OCI-LY1 (cell line): Measurements from ENCODE around the gene SYCP1.

Experiments used
- H2AFZ ChIP-seq: fragments of 200-600 bp; sonication (generic), shearing (Covaris generic); 2 replicates; pipeline ENCODE4 v1.6.0; 2014; ENCODE audit warnings: antibody characterized with exemption, mild to moderate bottlenecking, low read length
- H3F3A ChIP-seq: fragments of 200-600 bp; sonication (generic), shearing (Covaris generic); 2 replicates; pipeline ENCODE4 v1.6.0; 2014; ENCODE audit warnings: mild to moderate bottlenecking, antibody characterized with exemption, low read length, moderate library complexity; ENCODE audit not compliant: insufficient read depth
- H3K27ac ChIP-seq: fragments of 200-600 bp; sonication (generic); 2 replicates; pipeline ENCODE4 v1.5.1; 2014; ENCODE audit warnings: low read length, mixed run types, mild to moderate bottlenecking, low read depth; ENCODE audit not compliant: poor library complexity, severe bottlenecking
- H3K27me3 ChIP-seq: fragments of 200-600 bp; sonication (generic); 2 replicates; pipeline ENCODE4 v1.6.0; 2014; ENCODE audit warnings: antibody characterized with exemption, mild to moderate bottlenecking, low read length, moderate library complexity; ENCODE audit not compliant: insufficient read depth
- H3K36me3 ChIP-seq: fragments of 200-600 bp; sonication (generic); 2 replicates; pipeline ENCODE4 v1.6.1; 2014; ENCODE audit warnings: mild to moderate bottlenecking, antibody characterized with exemption, low read length, moderate library complexity, mixed read lengths; ENCODE audit not compliant: insufficient read depth
- H3K4me1 ChIP-seq: fragments of 200-600 bp; sonication (generic); 2 replicates; pipeline ENCODE4 v1.5.1; 2014; ENCODE audit warnings: mild to moderate bottlenecking, low read length, moderate library complexity; ENCODE audit not compliant: insufficient read depth, severe bottlenecking
- H3K4me2 ChIP-seq: fragments of 200-600 bp; sonication (generic), shearing (Covaris generic); 2 replicates; pipeline ENCODE4 v1.6.1; 2014; ENCODE audit warnings: low read length
- H3K4me3 ChIP-seq: fragments of 200-600 bp; sonication (generic); 2 replicates; pipeline ENCODE4 v1.5.1; 2014; ENCODE audit warnings: low read length, low read depth, mild to moderate bottlenecking, mixed read lengths; ENCODE audit not compliant: poor library complexity, severe bottlenecking
- H3K79me2 ChIP-seq: fragments of 200-600 bp; shearing (Covaris generic); 2 replicates; pipeline ENCODE4 v1.6.1; 2016; ENCODE audit warnings: mixed run types, low read length, mixed read lengths; ENCODE audit not compliant: insufficient read depth
- H3K9ac ChIP-seq: fragments of 200-600 bp; sonication (generic), shearing (Covaris generic); 2 replicates; pipeline ENCODE4 v1.6.1; 2014; ENCODE audit warnings: mild to moderate bottlenecking, low read length, mixed read lengths
- H3K9me2 ChIP-seq: fragments of 200-600 bp; sonication (generic), shearing (Covaris generic); 2 replicates; pipeline ENCODE4 v1.6.1; 2014; ENCODE audit warnings: low read depth, mild to moderate bottlenecking, low read length, mixed read lengths
- H3K9me3 ChIP-seq: fragments of 200-600 bp; shearing (Covaris generic); 2 replicates; pipeline ENCODE4 v1.6.1; 2014; ENCODE audit warnings: low read length, mixed read lengths
- H4K20me1 ChIP-seq: fragments of 200-600 bp; sonication (generic), shearing (Covaris generic); 2 replicates; pipeline ENCODE4 v1.6.0; 2016; ENCODE audit warnings: mild to moderate bottlenecking, low read length; ENCODE audit not compliant: insufficient read depth
- EZH2 ChIP-seq: fragments of 200-600 bp; sonication (generic), shearing (Covaris generic); IDR thresholded peaks from 2 replicates; pipeline ENCODE4 v1.8.0; 2017; ENCODE audit warnings: borderline replicate concordance, mixed run types, mild to moderate bottlenecking, antibody characterized with exemption, low read length, moderate library complexity, mixed read lengths
- TF ChIP-seq, protein P1 (sequence below): fragments of 200-600 bp; sonication (generic), shearing (Covaris generic); IDR thresholded peaks from 2 replicates; pipeline ENCODE4 v1.5.1; 2017; ENCODE audit warnings: mild to moderate bottlenecking, antibody characterized with exemption, low read length, moderate library complexity, mixed read lengths

The SYCP1 gene

DNA sequence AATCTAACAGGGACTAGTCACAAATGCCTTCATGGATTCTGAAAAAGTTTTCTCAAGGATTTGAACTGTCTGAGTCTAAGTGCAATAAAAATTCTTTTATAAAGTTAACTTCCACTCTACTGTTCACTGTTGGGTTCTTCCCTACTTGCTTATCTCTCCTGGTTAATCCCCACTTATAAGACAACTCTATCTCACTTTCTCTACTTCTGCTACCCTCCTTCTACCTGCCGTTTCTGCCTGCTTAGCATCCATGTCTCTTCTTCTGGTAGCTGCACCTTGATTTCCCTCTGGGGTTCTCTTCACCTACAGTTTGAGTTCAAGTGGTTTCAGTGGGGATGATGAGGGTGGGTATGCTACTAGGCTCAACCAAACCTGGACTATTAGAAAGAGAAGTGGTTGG is 181.0 kb downstream of the SYCP1 start:
- TF ChIP-seq, protein P1, sequence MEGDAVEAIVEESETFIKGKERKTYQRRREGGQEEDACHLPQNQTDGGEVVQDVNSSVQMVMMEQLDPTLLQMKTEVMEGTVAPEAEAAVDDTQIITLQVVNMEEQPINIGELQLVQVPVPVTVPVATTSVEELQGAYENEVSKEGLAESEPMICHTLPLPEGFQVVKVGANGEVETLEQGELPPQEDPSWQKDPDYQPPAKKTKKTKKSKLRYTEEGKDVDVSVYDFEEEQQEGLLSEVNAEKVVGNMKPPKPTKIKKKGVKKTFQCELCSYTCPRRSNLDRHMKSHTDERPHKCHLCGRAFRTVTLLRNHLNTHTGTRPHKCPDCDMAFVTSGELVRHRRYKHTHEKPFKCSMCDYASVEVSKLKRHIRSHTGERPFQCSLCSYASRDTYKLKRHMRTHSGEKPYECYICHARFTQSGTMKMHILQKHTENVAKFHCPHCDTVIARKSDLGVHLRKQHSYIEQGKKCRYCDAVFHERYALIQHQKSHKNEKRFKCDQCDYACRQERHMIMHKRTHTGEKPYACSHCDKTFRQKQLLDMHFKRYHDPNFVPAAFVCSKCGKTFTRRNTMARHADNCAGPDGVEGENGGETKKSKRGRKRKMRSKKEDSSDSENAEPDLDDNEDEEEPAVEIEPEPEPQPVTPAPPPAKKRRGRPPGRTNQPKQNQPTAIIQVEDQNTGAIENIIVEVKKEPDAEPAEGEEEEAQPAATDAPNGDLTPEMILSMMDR, result no peak
- TF ChIP-seq EZH2, result no peak
- H3K36me3 ChIP-seq, result no peaks in the 10 kb centered on the region
- no peak overlapping the region for H3K4me2 ChIP-seq

DNA sequence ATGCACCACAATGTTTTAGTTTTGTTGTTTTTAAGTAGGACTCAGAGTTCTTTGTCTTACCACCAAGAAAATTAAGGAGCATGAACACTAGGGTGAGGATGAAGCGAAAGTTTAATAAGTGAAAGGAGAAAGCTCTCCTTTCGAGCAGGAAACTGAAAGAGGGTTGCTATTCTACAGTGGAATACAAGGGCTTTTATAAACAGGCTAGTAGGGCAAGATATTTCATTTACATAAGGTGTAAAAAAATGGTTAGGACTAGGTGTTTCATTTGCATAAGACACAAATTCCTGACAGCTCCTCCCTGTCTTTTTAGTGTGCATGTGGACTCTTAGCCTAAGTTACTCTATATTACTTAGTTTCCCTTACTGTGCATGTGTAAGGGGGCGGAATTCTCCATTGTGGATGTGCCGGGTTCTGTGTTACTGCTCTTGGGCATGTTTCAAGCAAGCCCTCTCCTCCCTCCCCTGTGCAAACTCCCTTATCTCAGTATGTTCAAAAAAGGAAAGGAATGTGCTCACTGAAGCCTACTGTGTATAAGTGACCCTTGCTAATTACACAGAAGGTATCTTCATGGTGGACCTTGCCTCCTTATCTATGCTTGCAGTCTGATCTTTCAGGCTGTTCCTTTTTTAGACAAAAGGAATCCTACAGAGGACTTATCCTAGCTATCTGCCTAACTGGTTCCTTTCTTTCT is 182.3 kb downstream of the SYCP1 start:
- Histone ChIP-seq H3K9me3 (no peaks in the 10 kb centered on the region), H3K27ac (no peak overlapping the region), H3K27me3 (no peaks in the 10 kb centered on the region), H3K36me3 (no peaks in the 10 kb centered on the region), H3F3A (no peaks in the 10 kb centered on the region), H3K79me2 (no peaks in the 10 kb centered on the region), H3K4me3 (no peak overlapping the region), H3K4me1 (no peaks in the 10 kb centered on the region), H3K9ac (no peak overlapping the region), H3K9me2 (no peaks in the 10 kb centered on the region), H2AFZ (no peak overlapping the region), H4K20me1 (no peaks in the 10 kb centered on the region), H3K4me2 (no peak overlapping the region)
- TF ChIP-seq, protein P1, result no peak
- no peak for TF ChIP-seq EZH2

More for the DNA sequence above, 181.0 kb downstream of the SYCP1 start:
- no peak overlapping the region for H3K4me3 ChIP-seq
- no peaks in the 10 kb centered on the region for H3K79me2 ChIP-seq
- H3F3A ChIP-seq, result no peaks in the 10 kb centered on the region
- no peak overlapping the region for H2AFZ ChIP-seq
- no peaks in the 10 kb centered on the region for H3K9me3 ChIP-seq
- H3K9me2 ChIP-seq, result no peaks in the 10 kb centered on the region
- no peak overlapping the region for H3K9ac ChIP-seq
- no peaks in the 10 kb centered on the region for H3K4me1 ChIP-seq
- no peaks in the 10 kb centered on the region for H3K27me3 ChIP-seq
- H3K27ac ChIP-seq, result no peak overlapping the region
- no peaks in the 10 kb centered on the region for H4K20me1 ChIP-seq

DNA sequence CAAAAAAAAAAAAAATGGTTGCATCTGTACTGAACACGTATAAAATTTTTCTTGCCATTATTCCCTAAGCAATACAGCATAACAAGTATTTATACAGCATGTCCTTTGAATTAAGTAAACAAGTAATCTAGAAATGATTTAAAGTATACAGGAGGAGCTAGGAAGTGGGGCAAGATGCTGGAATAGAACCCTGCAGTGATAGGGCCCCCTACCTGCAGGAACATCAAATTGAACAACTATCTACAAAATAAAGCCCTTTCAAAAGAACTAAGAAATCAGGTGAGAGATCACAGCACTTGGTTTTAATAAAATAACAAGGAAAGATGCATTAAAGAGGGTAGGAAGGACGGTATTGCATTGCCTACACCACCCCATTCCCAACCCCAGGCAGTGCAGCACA is 185.8 kb downstream of the SYCP1 start:
- Histone ChIP-seq H3K79me2 (no peaks in the 10 kb centered on the region), H3K9me3 (no peaks in the 10 kb centered on the region), H3K27ac (no peak overlapping the region), H3K36me3 (no peaks in the 10 kb centered on the region), H3K4me1 (no peaks in the 10 kb centered on the region), H4K20me1 (no peaks in the 10 kb centered on the region), H3K9me2 (no peaks in the 10 kb centered on the region), H3K4me3 (no peak overlapping the region), H2AFZ (no peak overlapping the region), H3K9ac (no peak overlapping the region), H3K27me3 (no peaks in the 10 kb centered on the region), H3F3A (no peaks in the 10 kb centered on the region), H3K4me2 (no peak overlapping the region)
- TF ChIP-seq, protein P1, result peak; percentile 24; the same call in 1 of the 2 replicates
- no peak for TF ChIP-seq EZH2
